Measurements from ENCODE around the gene NGFR.

NGFR gene

DNA sequence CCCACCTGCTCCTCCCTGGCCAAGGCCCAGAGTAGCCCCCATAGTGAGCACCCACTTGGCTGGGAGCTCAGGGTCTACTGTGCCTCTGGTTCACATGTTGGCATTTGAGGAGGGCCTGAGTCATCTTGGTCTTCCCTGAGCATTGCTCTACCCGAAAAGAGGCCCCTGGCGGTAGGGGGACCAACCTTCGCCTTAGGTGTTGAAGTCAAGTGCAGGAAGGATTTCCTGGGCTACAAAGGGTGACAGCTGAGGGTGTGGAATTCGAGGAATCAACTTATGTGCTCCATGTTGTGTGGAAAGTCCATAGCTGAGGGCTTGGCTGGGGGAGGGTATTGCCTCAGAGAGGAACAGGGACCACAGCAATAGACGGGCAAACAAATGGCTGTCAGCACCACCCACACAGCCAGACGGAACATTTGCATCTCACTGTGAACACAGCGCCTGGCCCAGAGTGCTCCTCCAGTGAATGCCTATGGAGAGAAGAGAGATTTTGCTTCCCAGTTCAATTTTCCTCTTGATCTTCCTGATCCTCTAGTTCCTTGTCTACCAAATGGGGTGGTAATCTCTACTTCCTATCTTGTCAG, 35.6 kb upstream of the NGFR start:
- no peaks in the 10 kb centered on the region for H3K36me3 ChIP-seq (ENCODE audit: control insufficient read depth, insufficient read depth, low read length)
- H3K27me3 ChIP-seq (ENCODE audit: control insufficient read depth, insufficient read depth, low read length): peaks cover 5% of the 10 kb centered on the region
- no peaks in the 10 kb centered on the region for H3K4me1 ChIP-seq (ENCODE audit: control insufficient read depth, insufficient read depth, low read length)
- H3K4me3 ChIP-seq (ENCODE audit: low read length): no peak overlapping the region
- no peak overlapping the region for H3K9ac ChIP-seq (ENCODE audit: low read length)
- H3K27ac ChIP-seq (ENCODE audit: low read depth, low read length): no peak overlapping the region

DNA sequence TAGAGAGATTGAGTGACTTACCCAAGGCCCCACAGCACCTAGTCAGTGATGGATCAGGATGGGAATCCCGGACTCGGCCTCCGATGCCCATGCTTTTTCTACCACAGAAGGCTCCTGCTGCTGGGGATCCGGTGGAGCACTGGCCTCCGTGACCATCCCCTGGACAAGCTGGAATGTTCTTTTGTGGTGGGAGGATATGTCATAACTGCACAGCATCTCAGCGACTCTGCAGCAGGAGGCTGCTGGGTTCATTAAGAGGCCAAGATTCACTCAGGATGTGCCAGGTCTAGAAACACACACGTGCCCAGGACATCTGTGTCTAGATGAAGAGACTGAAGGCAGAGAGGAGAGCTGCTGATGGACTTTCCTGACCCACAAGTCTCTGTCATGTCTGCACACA, 34.7 kb upstream of the NGFR start:
- Histone ChIP-seq H3K4me3 (ENCODE audit: low read length) (no peak overlapping the region), H3K27me3 (ENCODE audit: control insufficient read depth, insufficient read depth, low read length) (peaks cover 5% of the 10 kb centered on the region), H3K9ac (ENCODE audit: low read length) (no peak overlapping the region), H3K4me1 (ENCODE audit: control insufficient read depth, insufficient read depth, low read length) (no peaks in the 10 kb centered on the region), H3K27ac (ENCODE audit: low read depth, low read length) (no peak overlapping the region), H3K36me3 (ENCODE audit: control insufficient read depth, insufficient read depth, low read length) (no peaks in the 10 kb centered on the region)

DNA sequence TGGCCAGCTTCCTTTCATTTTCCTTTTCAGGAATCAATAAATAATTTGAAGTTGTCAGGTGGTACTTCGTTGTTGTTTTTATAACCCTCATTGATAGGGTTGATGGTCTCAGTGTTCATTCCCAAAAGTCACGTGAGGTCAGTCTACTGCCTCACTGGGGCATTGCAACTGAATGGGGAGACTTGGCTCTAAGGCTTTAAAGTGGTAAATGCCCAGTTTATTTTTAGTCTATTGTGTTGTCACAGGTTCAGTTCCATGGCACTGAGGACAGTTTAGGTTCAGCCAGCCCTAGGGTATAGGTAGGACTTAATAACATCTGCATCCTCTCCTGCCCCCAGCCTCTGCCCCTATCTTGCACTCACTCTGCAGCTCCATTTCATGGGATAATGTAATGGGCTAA, 33.5 kb upstream of the NGFR start:
- Histone ChIP-seq H3K4me3 (ENCODE audit: low read length) (no peak overlapping the region), H3K36me3 (ENCODE audit: control insufficient read depth, insufficient read depth, low read length) (no peaks in the 10 kb centered on the region), H3K9ac (ENCODE audit: low read length) (no peak overlapping the region), H3K27me3 (ENCODE audit: control insufficient read depth, insufficient read depth, low read length) (peaks cover 5% of the 10 kb centered on the region), H3K27ac (ENCODE audit: low read depth, low read length) (no peak overlapping the region), H3K4me1 (ENCODE audit: control insufficient read depth, insufficient read depth, low read length) (no peaks in the 10 kb centered on the region)

DNA sequence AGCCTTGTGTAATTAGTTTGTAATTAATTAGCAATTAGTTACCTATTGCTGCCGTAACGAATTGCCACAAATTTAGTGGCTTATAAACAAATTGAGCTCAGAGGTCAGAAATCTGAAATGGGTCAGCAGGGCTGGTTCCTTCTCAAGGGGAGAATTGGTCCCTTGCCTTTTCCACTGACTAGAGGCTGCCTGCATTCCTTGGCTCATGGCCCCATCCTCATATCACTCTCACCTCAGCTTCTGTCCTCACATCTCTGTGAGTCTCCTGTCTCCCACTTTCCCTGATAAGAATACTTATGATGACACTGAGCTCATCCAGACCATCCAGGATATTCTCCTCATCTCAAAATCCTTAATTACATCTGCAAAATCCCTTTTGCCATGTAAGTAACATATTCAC, 31.0 kb upstream of the NGFR start:
- no peaks in the 10 kb centered on the region for H3K36me3 ChIP-seq (ENCODE audit: control insufficient read depth, insufficient read depth, low read length)
- H3K4me3 ChIP-seq (ENCODE audit: low read length): no peak overlapping the region
- H3K27ac ChIP-seq (ENCODE audit: low read depth, low read length): no peak overlapping the region
- no peak overlapping the region for H3K9ac ChIP-seq (ENCODE audit: low read length)
- H3K4me1 ChIP-seq (ENCODE audit: control insufficient read depth, insufficient read depth, low read length): no peaks in the 10 kb centered on the region
- peaks cover 6% of the 10 kb centered on the region for H3K27me3 ChIP-seq (ENCODE audit: control insufficient read depth, insufficient read depth, low read length)

DNA sequence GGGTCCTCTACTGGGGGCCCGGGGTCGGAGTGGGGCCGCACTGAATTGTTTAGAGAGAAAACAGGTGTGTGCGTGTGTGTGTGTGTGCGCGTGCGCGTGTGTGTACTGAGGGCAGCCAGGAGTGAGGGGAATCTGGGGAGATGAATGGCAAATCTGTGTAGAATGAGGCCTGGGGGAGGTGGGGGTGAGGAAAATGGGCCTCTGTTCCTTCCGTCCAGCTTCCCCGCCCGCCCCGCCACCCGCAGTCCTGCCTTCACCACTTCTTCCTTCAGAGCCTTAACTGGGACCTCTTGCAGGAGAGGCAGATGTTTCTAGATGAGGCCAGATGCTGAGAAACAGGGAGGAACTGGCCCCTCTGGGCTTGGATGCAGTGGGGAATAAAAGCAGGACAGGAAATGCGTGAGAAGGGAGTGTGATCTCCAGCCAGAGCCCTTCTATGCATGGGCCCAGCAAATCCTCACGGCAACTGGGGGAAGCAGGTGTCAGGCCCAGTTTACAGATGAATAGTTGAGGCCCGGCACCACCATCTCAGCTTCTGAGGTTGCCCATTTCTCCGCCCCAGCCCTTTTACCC, 29.7 kb upstream of the NGFR start:
- H3K4me1 ChIP-seq (ENCODE audit: control insufficient read depth, insufficient read depth, low read length): no peaks in the 10 kb centered on the region
- no peak overlapping the region for H3K9ac ChIP-seq (ENCODE audit: low read length)
- no peak overlapping the region for H3K4me3 ChIP-seq (ENCODE audit: low read length)
- no peaks in the 10 kb centered on the region for H3K36me3 ChIP-seq (ENCODE audit: control insufficient read depth, insufficient read depth, low read length)
- H3K27me3 ChIP-seq (ENCODE audit: control insufficient read depth, insufficient read depth, low read length): peaks cover 9% of the 10 kb centered on the region
- H3K27ac ChIP-seq (ENCODE audit: low read depth, low read length): no peak overlapping the region

DNA sequence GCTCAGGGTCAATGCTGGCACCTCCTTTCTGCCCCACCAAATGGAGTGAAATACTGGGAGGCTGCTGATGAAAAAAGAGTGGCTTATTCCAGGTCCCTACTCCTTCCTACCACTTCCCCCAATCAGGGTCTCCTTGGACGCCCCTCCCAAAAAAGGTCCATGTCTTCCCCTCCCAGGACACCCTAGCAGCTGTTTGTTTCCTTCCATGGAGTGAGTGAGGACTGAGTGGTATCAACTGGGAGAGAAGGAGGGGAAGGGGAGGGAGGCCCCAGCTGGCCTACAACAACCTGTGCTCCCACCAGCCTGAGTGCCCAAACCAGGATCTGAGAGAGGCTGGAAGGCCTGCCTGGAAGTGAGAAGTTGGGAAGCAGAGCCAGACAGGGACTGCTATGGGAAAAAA, 28.7 kb upstream of the NGFR start:
- Histone ChIP-seq H3K27ac (ENCODE audit: low read depth, low read length) (no peak overlapping the region), H3K4me3 (ENCODE audit: low read length) (no peak overlapping the region), H3K9ac (ENCODE audit: low read length) (no peak overlapping the region), H3K4me1 (ENCODE audit: control insufficient read depth, insufficient read depth, low read length) (no peaks in the 10 kb centered on the region), H3K27me3 (ENCODE audit: control insufficient read depth, insufficient read depth, low read length) (peaks cover 11% of the 10 kb centered on the region), H3K36me3 (ENCODE audit: control insufficient read depth, insufficient read depth, low read length) (no peaks in the 10 kb centered on the region)

DNA sequence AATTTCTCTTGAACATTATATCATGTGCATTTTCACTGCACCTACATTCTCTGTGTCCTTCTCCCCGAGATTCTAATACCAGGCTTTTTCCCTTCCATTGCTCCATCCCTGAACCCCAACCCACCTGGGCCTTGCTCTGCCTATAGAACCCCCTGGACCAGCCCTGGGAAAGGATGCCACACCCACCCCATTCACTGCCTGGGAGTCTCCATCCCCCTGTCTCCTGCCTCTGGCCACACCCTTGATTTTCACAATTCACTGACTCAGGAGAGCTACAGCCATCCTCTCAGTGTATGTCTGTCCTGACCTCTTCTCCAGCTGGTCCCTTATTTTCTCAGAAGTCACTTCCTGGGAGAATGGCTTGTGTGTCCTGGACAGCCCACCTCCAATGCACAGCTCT, 27.9 kb upstream of the NGFR start:
- no peak overlapping the region for H3K4me3 ChIP-seq (ENCODE audit: low read length)
- H3K4me1 ChIP-seq (ENCODE audit: control insufficient read depth, insufficient read depth, low read length): no peaks in the 10 kb centered on the region
- H3K27me3 ChIP-seq (ENCODE audit: control insufficient read depth, insufficient read depth, low read length): peaks cover 11% of the 10 kb centered on the region
- no peak overlapping the region for H3K9ac ChIP-seq (ENCODE audit: low read length)
- H3K36me3 ChIP-seq (ENCODE audit: control insufficient read depth, insufficient read depth, low read length): no peaks in the 10 kb centered on the region
- no peak overlapping the region for H3K27ac ChIP-seq (ENCODE audit: low read depth, low read length)

DNA sequence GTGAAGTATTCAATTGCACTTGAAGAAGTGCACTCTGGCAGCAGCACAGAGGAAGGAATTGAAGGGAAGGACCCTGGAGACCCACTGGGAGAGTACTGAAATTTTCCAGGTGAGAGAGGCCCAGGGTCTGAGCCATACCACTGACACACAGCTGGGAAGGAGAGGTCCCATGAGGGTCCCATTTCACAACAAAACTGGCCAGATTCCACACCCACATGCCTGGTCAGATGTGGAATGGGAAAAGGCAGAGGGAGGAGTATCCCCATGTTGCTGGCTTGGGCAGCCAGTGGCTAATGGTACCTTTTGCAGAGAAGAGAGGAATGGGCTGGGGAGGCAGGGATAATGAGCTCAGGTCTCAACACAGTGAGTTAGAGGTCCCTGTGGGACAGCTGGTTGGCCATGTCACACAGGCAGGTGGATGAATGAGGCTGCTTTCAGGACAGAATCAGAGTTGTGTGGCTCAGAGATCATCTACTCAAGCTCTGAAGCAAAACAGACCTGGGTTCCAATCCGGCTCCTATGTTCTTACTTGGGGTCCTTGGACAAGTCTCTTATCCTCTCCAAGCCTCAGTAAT, 26.2 kb upstream of the NGFR start:
- H3K4me1 ChIP-seq (ENCODE audit: control insufficient read depth, insufficient read depth, low read length): no peaks in the 10 kb centered on the region
- no peaks in the 10 kb centered on the region for H3K36me3 ChIP-seq (ENCODE audit: control insufficient read depth, insufficient read depth, low read length)
- no peak overlapping the region for H3K4me3 ChIP-seq (ENCODE audit: low read length)
- no peak overlapping the region for H3K27ac ChIP-seq (ENCODE audit: low read depth, low read length)
- peaks cover 15% of the 10 kb centered on the region for H3K27me3 ChIP-seq (ENCODE audit: control insufficient read depth, insufficient read depth, low read length)
- no peak overlapping the region for H3K9ac ChIP-seq (ENCODE audit: low read length)

DNA sequence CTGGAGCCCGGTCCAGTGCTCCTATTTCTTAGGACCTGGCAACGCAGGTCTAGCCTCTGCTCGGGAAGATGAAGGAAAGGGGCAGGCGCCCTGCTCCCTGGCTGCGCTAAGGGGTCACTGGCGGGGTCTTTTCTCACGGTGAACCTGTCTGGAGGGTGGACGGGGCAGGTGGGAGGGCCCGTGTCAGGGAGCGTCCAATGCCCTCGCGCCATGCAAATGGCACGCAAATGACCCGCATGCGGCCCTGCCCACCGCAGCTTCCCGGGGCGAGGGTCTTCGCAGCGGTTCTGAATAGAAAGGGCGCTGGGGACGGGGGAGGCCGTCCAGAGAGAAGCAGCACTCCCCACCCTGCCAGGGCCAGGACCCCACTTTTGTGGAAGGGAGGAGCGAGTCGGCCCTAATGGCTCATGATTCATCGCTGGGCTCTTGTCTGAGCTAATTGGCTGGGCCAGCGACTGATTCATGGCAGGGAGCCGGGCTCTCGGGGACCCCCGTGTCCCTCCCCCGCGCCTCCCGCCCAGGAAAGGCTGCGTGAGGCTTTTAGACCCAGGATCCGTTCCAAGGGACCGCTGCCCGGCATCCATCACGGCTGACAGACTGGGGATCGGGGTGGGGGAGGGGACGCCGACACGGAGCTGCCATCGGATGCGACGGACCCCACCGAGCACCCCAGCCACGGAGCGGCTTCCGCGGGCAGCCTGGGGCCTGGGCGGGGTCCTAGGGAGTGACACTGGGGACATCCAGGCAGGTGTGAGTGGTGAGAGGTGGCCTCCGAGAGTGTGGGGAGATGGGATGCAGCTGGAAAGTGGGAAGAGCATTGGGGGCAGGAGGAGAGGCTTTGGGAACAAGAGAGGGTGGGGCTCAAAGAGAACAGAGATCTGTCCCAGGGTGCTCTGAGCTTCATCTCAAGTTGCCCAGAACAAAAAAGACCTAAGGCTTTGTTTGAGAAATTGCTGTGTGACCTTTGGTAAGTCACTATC, 25.0 kb upstream of the NGFR start:
- Histone ChIP-seq H3K4me1 (ENCODE audit: control insufficient read depth, insufficient read depth, low read length) (no peaks in the 10 kb centered on the region), H3K27me3 (ENCODE audit: control insufficient read depth, insufficient read depth, low read length) (peaks cover 15% of the 10 kb centered on the region), H3K9ac (ENCODE audit: low read length) (no peak overlapping the region), H3K27ac (ENCODE audit: low read depth, low read length) (no peak overlapping the region), H3K36me3 (ENCODE audit: control insufficient read depth, insufficient read depth, low read length) (no peaks in the 10 kb centered on the region), H3K4me3 (ENCODE audit: low read length) (no peak overlapping the region)

DNA sequence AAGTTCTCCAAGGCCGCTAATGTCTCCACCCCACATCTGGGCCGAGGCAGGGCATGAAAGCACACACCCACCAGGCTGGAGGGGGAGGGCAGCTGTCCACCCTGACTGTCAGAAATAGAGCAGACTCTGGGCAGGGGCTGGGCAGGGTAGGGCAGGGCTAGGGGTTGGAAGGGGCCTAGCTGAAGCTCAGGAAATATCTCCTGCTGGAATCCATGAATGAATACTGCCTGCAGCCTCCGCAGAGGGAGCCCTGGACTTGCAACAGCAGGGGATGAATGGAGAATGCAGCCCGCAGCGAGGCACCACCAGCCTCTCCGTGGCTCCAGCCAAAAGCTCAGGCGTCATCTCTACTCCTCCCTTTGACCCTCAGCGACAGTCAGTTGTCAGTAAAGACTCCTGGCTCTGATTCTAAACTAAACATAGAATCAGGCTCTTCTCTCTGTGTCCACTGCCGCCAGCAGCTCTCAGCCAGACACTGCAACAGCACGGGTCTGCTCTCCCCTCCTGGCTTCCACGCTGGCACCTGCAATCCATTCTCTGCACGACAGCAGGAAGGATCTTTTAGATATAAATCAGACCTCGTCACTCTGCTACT, 23.9 kb upstream of the NGFR start:
- Histone ChIP-seq H3K36me3 (ENCODE audit: control insufficient read depth, insufficient read depth, low read length) (no peaks in the 10 kb centered on the region), H3K27me3 (ENCODE audit: control insufficient read depth, insufficient read depth, low read length) (peaks cover 15% of the 10 kb centered on the region), H3K27ac (ENCODE audit: low read depth, low read length) (no peak overlapping the region), H3K9ac (ENCODE audit: low read length) (no peak overlapping the region), H3K4me3 (ENCODE audit: low read length) (no peak overlapping the region), H3K4me1 (ENCODE audit: control insufficient read depth, insufficient read depth, low read length) (no peaks in the 10 kb centered on the region)

DNA sequence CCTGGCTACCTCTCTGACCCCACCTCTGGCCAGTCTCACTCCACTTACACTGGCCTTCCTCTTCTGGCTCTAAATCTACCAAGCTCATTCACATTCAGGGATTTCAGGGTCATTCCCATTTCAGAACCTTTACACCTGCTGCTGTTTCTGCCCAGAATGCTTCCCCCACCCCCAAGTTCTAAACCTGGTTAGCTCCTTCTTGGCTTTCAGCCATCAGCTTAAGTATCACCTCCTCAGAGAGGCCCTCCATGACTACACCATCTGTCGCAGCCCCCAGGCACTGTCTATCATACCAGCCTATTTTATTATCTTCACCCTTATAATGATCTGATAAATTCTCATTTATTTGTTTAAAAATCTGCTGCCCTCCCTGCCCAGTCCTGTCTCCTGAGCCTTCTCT, 23.3 kb upstream of the NGFR start:
- Histone ChIP-seq H3K9ac (ENCODE audit: low read length) (no peak overlapping the region), H3K4me3 (ENCODE audit: low read length) (no peak overlapping the region), H3K27ac (ENCODE audit: low read depth, low read length) (no peak overlapping the region), H3K4me1 (ENCODE audit: control insufficient read depth, insufficient read depth, low read length) (no peaks in the 10 kb centered on the region), H3K36me3 (ENCODE audit: control insufficient read depth, insufficient read depth, low read length) (no peaks in the 10 kb centered on the region), H3K27me3 (ENCODE audit: control insufficient read depth, insufficient read depth, low read length) (peaks cover 15% of the 10 kb centered on the region)

DNA sequence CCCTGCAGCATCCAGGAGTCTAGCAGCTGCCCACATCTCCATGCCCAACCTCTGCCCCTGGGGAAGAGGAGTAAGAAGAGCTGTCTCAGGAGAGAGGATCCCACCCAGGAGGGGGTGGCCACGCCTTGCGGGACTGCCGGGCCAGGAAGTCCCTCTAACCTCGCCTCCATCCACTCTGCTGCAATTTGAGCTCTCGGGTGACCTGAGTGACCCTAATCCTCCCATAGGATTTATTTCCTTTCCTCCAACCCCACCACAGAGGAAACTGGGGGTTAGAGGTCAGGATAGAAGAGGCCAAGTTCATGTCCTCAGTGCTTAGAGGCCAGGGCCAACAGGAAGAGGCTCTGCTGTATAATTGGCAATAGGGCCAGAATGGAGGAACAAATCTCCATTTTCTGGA, 22.6 kb upstream of the NGFR start:
- Histone ChIP-seq H3K9ac (ENCODE audit: low read length) (no peak overlapping the region), H3K36me3 (ENCODE audit: control insufficient read depth, insufficient read depth, low read length) (no peaks in the 10 kb centered on the region), H3K4me1 (ENCODE audit: control insufficient read depth, insufficient read depth, low read length) (no peaks in the 10 kb centered on the region), H3K27me3 (ENCODE audit: control insufficient read depth, insufficient read depth, low read length) (peaks cover 15% of the 10 kb centered on the region), H3K27ac (ENCODE audit: low read depth, low read length) (no peak overlapping the region), H3K4me3 (ENCODE audit: low read length) (no peak overlapping the region)
